ENCODE data around the gene FGF6.
"Not testable (repeated sequence)": the region's sequence is repeated elsewhere in the genome, so short reads cannot be mapped to it uniquely, and the experiment has no call there.

The FGF6 gene

GRCh38 chr12:4417455-4417854 is 28.2 kb downstream of the FGF6 start:
- DNase-seq: no peak

- no peak for DNase-seq
These were observed 29.3 kb downstream of the FGF6 start for GRCh38 chr12:4416276-4416675.

GRCh38 chr12:4412465-4412864 is 33.1 kb downstream of the FGF6 start:
- no peak for DNase-seq

GRCh38 chr12:4412056-4412455 is 33.6 kb downstream of the FGF6 start:
- no peak for DNase-seq

GRCh38 chr12:4407136-4407535 is 38.5 kb downstream of the FGF6 start:
- no peak for DNase-seq

- not testable (repeated sequence) for DNase-seq
These were observed 40.6 kb downstream of the FGF6 start for GRCh38 chr12:4404877-4405637.

- DNase-seq: no peak
These were observed 42.6 kb downstream of the FGF6 start for GRCh38 chr12:4402996-4403395.

- no peak for DNase-seq
These were observed 44.5 kb downstream of the FGF6 start for GRCh38 chr12:4401117-4401516.

GRCh38 chr12:4395818-4396217 is 49.8 kb downstream of the FGF6 start:
- no peak for DNase-seq

- DNase-seq: no peak
These were observed 52.4 kb downstream of the FGF6 start for GRCh38 chr12:4393211-4393610.

- DNase-seq: no peak
These were observed 53.3 kb downstream of the FGF6 start for GRCh38 chr12:4392223-4392742.

- no peak for DNase-seq
These were observed 57.0 kb downstream of the FGF6 start for GRCh38 chr12:4388662-4389061.

GRCh38 chr12:4388032-4388431 is 57.6 kb downstream of the FGF6 start:
- no peak for DNase-seq

- no peak for DNase-seq
These were observed 58.0 kb downstream of the FGF6 start for GRCh38 chr12:4387607-4388006.

- DNase-seq: no peak
These were observed 58.8 kb downstream of the FGF6 start for GRCh38 chr12:4386801-4387200.

Data from CD4-positive, alpha-beta T cell treated with Interleukin-6 for 4 hours (primary cell).